Stimulated activated CD4-positive, alpha-beta T cell treated with anti-CD3 and anti-CD28 coated beads, Interleukin-4, amount 100 ng/mL, for 24 hours (primary cell): ENCODE results near the gene GPR42.
"Not testable (repeated sequence)": the region's sequence is repeated elsewhere in the genome, so short reads cannot be mapped to it uniquely, and the experiment has no call there.

Experiments
- DNase-seq: peaks from one replicate; pipeline ENCODE4 v3.0.0-alpha.2; 2020

GPR42 gene

GRCh38 chr19:35397064-35397463, 26.2 kb downstream of the GPR42 start:
- DNase-seq = no peak

- no peak for DNase-seq
These were observed 27.7 kb downstream of the GPR42 start for GRCh38 chr19:35398570-35398969.

- DNase-seq = no peak
These were observed 28.4 kb downstream of the GPR42 start for GRCh38 chr19:35399231-35399630.

GRCh38 chr19:35399948-35400772, 29.3 kb downstream of the GPR42 start:
- no peak for DNase-seq

- no peak for DNase-seq
These were observed 29.9 kb downstream of the GPR42 start for GRCh38 chr19:35400773-35401100.

GRCh38 chr19:35401416-35401815, 30.5 kb downstream of the GPR42 start:
- DNase-seq = not testable (repeated sequence)

GRCh38 chr19:35403116-35403760, 32.4 kb downstream of the GPR42 start:
- peak; percentile 6 for DNase-seq

- DNase-seq = peak; percentile 36
These were observed 34.2 kb downstream of the GPR42 start for GRCh38 chr19:35404879-35405622.

- no peak for DNase-seq
These were observed 36.8 kb downstream of the GPR42 start for GRCh38 chr19:35407619-35408018.

GRCh38 chr19:35408284-35409171, 37.7 kb downstream of the GPR42 start:
- DNase-seq = no peak

GRCh38 chr19:35409191-35409590, 38.3 kb downstream of the GPR42 start:
- DNase-seq = no peak

GRCh38 chr19:35410487-35410886, 39.6 kb downstream of the GPR42 start:
- no peak for DNase-seq

GRCh38 chr19:35414442-35414841, 43.6 kb downstream of the GPR42 start:
- no peak for DNase-seq

GRCh38 chr19:35416331-35416730, 45.5 kb downstream of the GPR42 start:
- DNase-seq = no peak

GRCh38 chr19:35417278-35417677, 46.4 kb downstream of the GPR42 start:
- no peak for DNase-seq

- DNase-seq = no peak
These were observed 47.1 kb downstream of the GPR42 start for GRCh38 chr19:35417713-35418534.

GRCh38 chr19:35419046-35419445, 48.2 kb downstream of the GPR42 start:
- no peak for DNase-seq

GRCh38 chr19:35419805-35420204, 48.9 kb downstream of the GPR42 start:
- DNase-seq = no peak

- no peak for DNase-seq
These were observed 50.5 kb downstream of the GPR42 start for GRCh38 chr19:35421362-35421761.
